HepG2 (cell line): Measurements from ENCODE around the gene RNASE4. TPM values are rescaled to one million over a fixed set of nuclear protein-coding genes. Genes with fewer than 3 reads are reported as not detected.

Source experiments
- AGO1 ChIP-seq: fragments of 200-400 bp; formaldehyde crosslinking; IDR thresholded peaks from 2 replicates; pipeline ENCODE4 v1.6.1; 2017; ENCODE audit warnings: mild to moderate bottlenecking, low read depth, low read length, moderate library complexity; ENCODE audit not compliant: poor library complexity, severe bottlenecking
- ARID2 ChIP-seq: sonication (generic); formaldehyde crosslinking; IDR thresholded peaks from 2 replicates; pipeline ENCODE4 v1.8.1; 2022; ENCODE audit warnings: mild to moderate bottlenecking, missing genetic modification reagents, borderline replicate concordance
- ARNT2 ChIP-seq: sonication (generic); formaldehyde crosslinking; IDR thresholded peaks from 2 replicates; pipeline ENCODE4 v1.8.0; 2022; ENCODE audit warnings: mild to moderate bottlenecking, low read depth, missing genetic modification reagents, moderate library complexity
- BCL6 ChIP-seq: IDR thresholded peaks from 2 replicates; pipeline ENCODE4 v1.6.1; 2016; ENCODE audit warnings: missing genetic modification reagents, missing compliant biosample characterization
- EEA1 ChIP-seq: sonication (generic); formaldehyde crosslinking; IDR thresholded peaks from 2 replicates; pipeline ENCODE4 v1.5.1; 2020; ENCODE audit warnings: mild to moderate bottlenecking, missing genetic modification reagents, borderline replicate concordance
- FOXC1 ChIP-seq: sonication (generic); formaldehyde crosslinking; IDR thresholded peaks from 2 replicates; pipeline ENCODE4 v1.8.0; 2022; ENCODE audit warnings: mild to moderate bottlenecking, missing genetic modification reagents, borderline replicate concordance
- FOXP1 ChIP-seq, 2 experiments: fragments of 450-650 bp in 1 of 2; IDR thresholded peaks; 2 replicates each; pipeline ENCODE4 v1.6.1; 2017 to 2018; ENCODE audit warnings: antibody characterized with exemption in 1 of 2
- HDAC2 ChIP-seq: sonication (generic); formaldehyde crosslinking; IDR thresholded peaks from 2 replicates; pipeline ENCODE4 v1.4.0; 2020; ENCODE audit warnings: missing genetic modification reagents
- MEF2D ChIP-seq: sonication (generic); formaldehyde crosslinking; IDR thresholded peaks from 2 replicates; pipeline ENCODE4 v1.5.1; 2020; ENCODE audit warnings: mild to moderate bottlenecking, missing genetic modification reagents
- MIER2 ChIP-seq: IDR thresholded peaks from 2 replicates; pipeline ENCODE4 v1.6.1; 2016; ENCODE audit warnings: missing biosample characterization, missing genetic modification reagents
- MTA1 ChIP-seq: sonication (generic); formaldehyde crosslinking; IDR thresholded peaks from 2 replicates; pipeline ENCODE4 v1.4.0; 2020; ENCODE audit warnings: missing genetic modification reagents, mild to moderate bottlenecking, borderline replicate concordance
- NFYB ChIP-seq: sonication (generic); formaldehyde crosslinking; IDR thresholded peaks from 2 replicates; pipeline ENCODE4 v1.4.0; 2020; ENCODE audit warnings: missing genetic modification reagents
- NR2F1 ChIP-seq, 2 experiments: fragments of 450-650 bp in 1 of 2; formaldehyde crosslinking in 1 of 2; IDR thresholded peaks; 2 replicates each; pipeline versions ENCODE4 v1.5.0 to v1.6.1; 2016 to 2020; ENCODE audit warnings: mild to moderate bottlenecking in 1 of 2, missing compliant biosample characterization in 1 of 2, missing genetic modification reagents in 1 of 2, moderate library complexity in 1 of 2
- ONECUT2 ChIP-seq: sonication (generic); formaldehyde crosslinking; IDR thresholded peaks from 2 replicates; pipeline ENCODE4 v1.4.0; 2020; ENCODE audit warnings: missing genetic modification reagents
- POGZ ChIP-seq: sonication (generic); formaldehyde crosslinking; IDR thresholded peaks from 2 replicates; pipeline ENCODE4 v1.4.0; 2020; ENCODE audit warnings: mild to moderate bottlenecking, missing genetic modification reagents
- RAD51 ChIP-seq: fragments of 450-650 bp; IDR thresholded peaks from 2 replicates; pipeline ENCODE4 v1.6.1; 2016; ENCODE audit warnings: borderline replicate concordance
- RBFOX2 ChIP-seq: fragments of 200-400 bp; formaldehyde crosslinking; IDR thresholded peaks from 2 replicates; pipeline ENCODE4 v1.6.1; 2017; ENCODE audit warnings: low read depth, mild to moderate bottlenecking, low read length
- SNAI1 ChIP-seq: sonication (generic); formaldehyde crosslinking; IDR thresholded peaks from 2 replicates; pipeline ENCODE4 v1.5.0; 2020; ENCODE audit warnings: mild to moderate bottlenecking, missing genetic modification reagents, borderline replicate concordance
- SYNCRIP ChIP-seq: fragments of 200-400 bp; formaldehyde crosslinking; IDR thresholded peaks from 2 replicates; pipeline ENCODE4 v1.6.1; 2018; ENCODE audit warnings: mild to moderate bottlenecking, low read depth, low read length; ENCODE audit not compliant: insufficient read depth
- ZFX ChIP-seq: sonication (generic); formaldehyde crosslinking; IDR thresholded peaks from 2 replicates; pipeline ENCODE4 v1.4.0; 2020; ENCODE audit warnings: mild to moderate bottlenecking, low read depth, missing genetic modification reagents, moderate library complexity
- ZNF180 ChIP-seq: sonication (generic); formaldehyde crosslinking; IDR thresholded peaks from 2 replicates; pipeline ENCODE4 v1.4.0; 2020; ENCODE audit warnings: low read depth, missing genetic modification reagents, borderline replicate concordance
- ZNF225 ChIP-seq: sonication (generic); formaldehyde crosslinking; IDR thresholded peaks from 2 replicates; pipeline ENCODE4 v1.4.0; 2020; ENCODE audit warnings: mild to moderate bottlenecking, missing genetic modification reagents
- ZNF607 ChIP-seq: sonication (generic); formaldehyde crosslinking; IDR thresholded peaks from 2 replicates; pipeline ENCODE4 v1.5.1; 2020; ENCODE audit warnings: missing genetic modification reagents, mild to moderate bottlenecking, borderline replicate concordance
- polyA plus RNA-seq, 8 experiments: library from polyadenylated mRNA; depleted of rRNA in 3 of 8; stranded (reverse) in 7 of 8; unstranded in 1 of 8; fragments of >200 nt; fragmentation: Illumina TruSeq in 4 of 8; extraction: Trizol in 4 of 8; gene quantifications; 2 replicates each; pipeline versions ENCODE4 v1.2.1 to v1.2.3, GENCODE V29; 2011 to 2016; ENCODE audit warnings: low read depth in 4 of 8, missing spikeins in 1 of 8, mixed read lengths in 1 of 8; ENCODE audit not compliant: insufficient read depth in 1 of 8
- total RNA-seq, 5 experiments: library from RNA; depleted of rRNA; stranded (reverse); fragments of >200 nt; fragmentation: Illumina TruSeq; extraction: Trizol; gene quantifications; 2 replicates each; pipeline ENCODE4 v1.2.3, GENCODE V29; 2016; ENCODE audit warnings: low read depth in 1 of 5
- TF ChIP-seq, protein P1 (sequence below): sonication (generic); formaldehyde crosslinking; IDR thresholded peaks from 2 replicates; pipeline ENCODE4 v1.5.0; 2020; ENCODE audit warnings: missing genetic modification reagents
- TF ChIP-seq, protein P2 (sequence below), 2 experiments: sonication (generic) in 1 of 2; formaldehyde crosslinking in 1 of 2; IDR thresholded peaks; 2 replicates each; pipeline versions ENCODE4 v1.4.0 to v1.6.1; 2018 to 2020; ENCODE audit warnings: missing genetic modification reagents in 2 of 2, borderline replicate concordance in 1 of 2, low read depth in 1 of 2, mild to moderate bottlenecking in 1 of 2, missing biosample characterization in 1 of 2
- TF ChIP-seq, protein P3 (sequence below): sonication (generic); formaldehyde crosslinking; IDR thresholded peaks from 2 replicates; pipeline ENCODE4 v1.4.0; 2020; ENCODE audit warnings: missing genetic modification reagents

Gene RNASE4
- total and polyA plus RNA-seq, 2 of the 13 experiments (the other 11 are each of a cell fraction or from before 2014, with no cell fraction given): 109 to 983 TPM

DNA sequence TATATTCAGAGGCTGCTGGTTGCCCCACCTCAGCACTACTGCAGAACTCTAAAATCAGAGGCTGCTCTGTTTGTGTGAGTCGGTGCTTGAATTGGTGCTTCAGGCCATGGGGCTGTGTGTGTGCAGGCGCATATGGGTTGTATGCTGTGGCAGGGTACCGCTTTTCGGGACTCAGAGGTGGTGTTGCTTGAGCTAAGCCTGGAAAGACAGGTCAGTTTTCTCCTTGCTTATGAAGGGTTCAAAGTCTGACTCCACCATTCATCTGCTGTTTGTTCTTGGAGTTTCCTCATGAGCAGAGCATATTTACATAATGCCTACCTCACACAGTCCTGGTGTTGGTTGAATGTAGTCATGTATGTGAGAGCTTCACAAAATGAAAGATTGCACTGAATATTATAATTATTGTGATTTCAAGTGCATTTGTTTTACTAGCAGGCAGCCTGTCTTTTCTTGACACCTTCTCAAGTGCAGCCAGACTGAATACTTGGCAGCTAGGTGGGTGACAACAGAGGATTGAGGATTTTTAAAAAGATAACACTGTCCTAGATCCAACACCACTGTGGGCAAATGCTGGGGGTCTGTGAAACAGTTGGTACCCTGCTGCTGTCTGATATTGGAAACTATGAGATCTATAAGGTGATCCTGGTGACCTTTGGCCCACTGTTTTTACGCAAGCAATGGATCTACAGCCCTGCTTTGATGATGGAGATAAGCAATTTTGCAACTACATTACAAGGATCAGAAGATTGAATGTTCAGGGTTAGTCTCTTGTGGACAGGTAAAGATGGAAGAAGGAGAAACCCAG lies 3.2 kb downstream of the RNASE4 start (continued):
- TF ChIP-seq NR2F1 (CRISPR knock-in tag; IDR thresholded peaks at IDR 0.05) (peak in 1 of 2 experiments; percentile 79; a peak in 3 of 4 replicates), ONECUT2 (CRISPR knock-in tag) (0 out of 2 replicates have a peak, but pooled peaks have one; percentile 46), ZFX (peak; percentile 28), MIER2 (no peak), SYNCRIP (no peak), ARNT2 (no peak), RBFOX2 (peak; percentile 59), MTA1 (peak; percentile 45; the same call in 1 of the 2 replicates), ZNF607 (CRISPR knock-in tag) (0 out of 2 replicates have a peak, but pooled peaks have one; percentile 15), RAD51 (no peak), FOXP1 (IDR thresholded peaks at IDR 0.05) (no peak), FOXP1 (CRISPR knock-in tag; IDR thresholded peaks at IDR 0.05) (peak; percentile 64), AGO1 (no peak), POGZ (no peak; the same call in 1 of the 2 replicates), NFYB (no peak), HDAC2 (CRISPR knock-in tag) (peak; percentile 51; the same call in 1 of the 2 replicates), ZNF180 (CRISPR knock-in tag) (no peak), MEF2D (CRISPR knock-in tag) (0 out of 2 replicates have a peak, but pooled peaks have one; percentile 12), BCL6 (peak; percentile 86), SNAI1 (CRISPR knock-in tag) (no peak), ARID2 (CRISPR knock-in tag) (0 out of 2 replicates have a peak, but pooled peaks have one; percentile 23), EEA1 (CRISPR knock-in tag) (no peak), FOXC1 (CRISPR knock-in tag) (no peak), ZNF225 (CRISPR knock-in tag) (no peak)
- TF ChIP-seq, protein P1, sequence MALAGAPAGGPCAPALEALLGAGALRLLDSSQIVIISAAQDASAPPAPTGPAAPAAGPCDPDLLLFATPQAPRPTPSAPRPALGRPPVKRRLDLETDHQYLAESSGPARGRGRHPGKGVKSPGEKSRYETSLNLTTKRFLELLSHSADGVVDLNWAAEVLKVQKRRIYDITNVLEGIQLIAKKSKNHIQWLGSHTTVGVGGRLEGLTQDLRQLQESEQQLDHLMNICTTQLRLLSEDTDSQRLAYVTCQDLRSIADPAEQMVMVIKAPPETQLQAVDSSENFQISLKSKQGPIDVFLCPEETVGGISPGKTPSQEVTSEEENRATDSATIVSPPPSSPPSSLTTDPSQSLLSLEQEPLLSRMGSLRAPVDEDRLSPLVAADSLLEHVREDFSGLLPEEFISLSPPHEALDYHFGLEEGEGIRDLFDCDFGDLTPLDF (CRISPR knock-in tag): no peak
- TF ChIP-seq, protein P2, sequence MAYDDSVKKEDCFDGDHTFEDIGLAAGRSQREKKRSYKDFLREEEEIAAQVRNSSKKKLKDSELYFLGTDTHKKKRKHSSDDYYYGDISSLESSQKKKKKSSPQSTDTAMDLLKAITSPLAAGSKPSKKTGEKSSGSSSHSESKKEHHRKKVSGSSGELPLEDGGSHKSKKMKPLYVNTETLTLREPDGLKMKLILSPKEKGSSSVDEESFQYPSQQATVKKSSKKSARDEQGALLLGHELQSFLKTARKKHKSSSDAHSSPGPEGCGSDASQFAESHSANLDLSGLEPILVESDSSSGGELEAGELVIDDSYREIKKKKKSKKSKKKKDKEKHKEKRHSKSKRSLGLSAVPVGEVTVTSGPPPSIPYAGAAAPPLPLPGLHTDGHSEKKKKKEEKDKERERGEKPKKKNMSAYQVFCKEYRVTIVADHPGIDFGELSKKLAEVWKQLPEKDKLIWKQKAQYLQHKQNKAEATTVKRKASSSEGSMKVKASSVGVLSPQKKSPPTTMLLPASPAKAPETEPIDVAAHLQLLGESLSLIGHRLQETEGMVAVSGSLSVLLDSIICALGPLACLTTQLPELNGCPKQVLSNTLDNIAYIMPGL (CRISPR knock-in tag; IDR thresholded peaks at IDR 0.05; ENCODE audit: borderline replicate concordance in 1 of 2, low read depth in 1 of 2): peak in 1 of 2 experiments; percentile 8; a peak in 2 of 4 replicates
- TF ChIP-seq, protein P3, sequence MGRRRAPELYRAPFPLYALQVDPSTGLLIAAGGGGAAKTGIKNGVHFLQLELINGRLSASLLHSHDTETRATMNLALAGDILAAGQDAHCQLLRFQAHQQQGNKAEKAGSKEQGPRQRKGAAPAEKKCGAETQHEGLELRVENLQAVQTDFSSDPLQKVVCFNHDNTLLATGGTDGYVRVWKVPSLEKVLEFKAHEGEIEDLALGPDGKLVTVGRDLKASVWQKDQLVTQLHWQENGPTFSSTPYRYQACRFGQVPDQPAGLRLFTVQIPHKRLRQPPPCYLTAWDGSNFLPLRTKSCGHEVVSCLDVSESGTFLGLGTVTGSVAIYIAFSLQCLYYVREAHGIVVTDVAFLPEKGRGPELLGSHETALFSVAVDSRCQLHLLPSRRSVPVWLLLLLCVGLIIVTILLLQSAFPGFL (CRISPR knock-in tag): no peak
